SHP77 (cell line): ENCODE data around the gene HDHD5.

Source experiments
- DNase-seq, 2 experiments: peaks; one replicate each; lab custom pipeline; 2025; lab: John Stamatoyannopoulos, UW

Gene HDHD5

DNA sequence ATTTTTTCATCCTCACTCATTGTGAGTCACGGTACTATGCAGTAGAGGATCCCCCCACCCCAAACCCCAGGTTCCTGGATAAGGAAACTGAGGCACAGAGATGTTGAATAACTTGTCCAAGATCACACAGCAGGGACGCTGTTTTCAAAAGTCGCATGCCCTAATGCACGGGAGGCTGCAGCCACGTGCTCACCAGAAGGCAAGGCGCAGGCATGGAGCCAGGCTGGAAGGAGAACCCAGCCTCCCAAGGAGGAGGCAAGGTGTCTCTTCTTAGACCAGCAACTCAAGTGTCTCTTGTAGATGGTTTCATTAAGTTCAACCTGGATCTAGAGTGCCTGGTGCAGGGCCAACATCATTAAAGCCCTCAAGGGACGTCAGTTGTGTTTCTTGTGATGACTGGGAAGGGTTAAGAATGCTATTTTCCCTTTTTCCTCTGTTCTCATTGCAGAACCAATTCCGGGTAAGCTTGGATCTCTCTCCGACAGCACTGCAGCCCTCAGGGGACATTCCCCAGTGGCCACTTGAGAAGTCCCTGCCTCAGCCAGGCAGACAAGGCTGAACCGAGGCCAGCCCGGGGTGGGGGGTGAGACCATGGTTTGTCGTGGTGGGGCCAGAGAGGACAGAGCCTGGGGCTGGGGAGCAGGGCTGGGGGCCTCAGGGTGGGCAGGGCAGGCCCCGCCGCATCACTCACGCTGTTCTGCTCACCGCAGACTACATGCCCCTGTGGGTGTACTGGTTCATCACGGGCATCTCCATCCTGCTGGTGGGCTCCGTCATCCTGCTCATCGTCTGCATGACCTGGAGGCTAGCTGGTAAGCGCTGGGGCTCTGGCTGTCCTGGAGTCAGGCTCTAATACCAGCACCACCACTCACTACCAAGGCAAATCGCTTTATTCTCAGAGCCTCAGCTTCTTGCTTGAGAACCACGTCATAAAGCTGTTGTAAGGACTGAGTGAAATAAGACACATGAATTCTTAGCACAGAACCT lies 53.6 kb downstream of the HDHD5 start:
- no peak for DNase-seq

DNA sequence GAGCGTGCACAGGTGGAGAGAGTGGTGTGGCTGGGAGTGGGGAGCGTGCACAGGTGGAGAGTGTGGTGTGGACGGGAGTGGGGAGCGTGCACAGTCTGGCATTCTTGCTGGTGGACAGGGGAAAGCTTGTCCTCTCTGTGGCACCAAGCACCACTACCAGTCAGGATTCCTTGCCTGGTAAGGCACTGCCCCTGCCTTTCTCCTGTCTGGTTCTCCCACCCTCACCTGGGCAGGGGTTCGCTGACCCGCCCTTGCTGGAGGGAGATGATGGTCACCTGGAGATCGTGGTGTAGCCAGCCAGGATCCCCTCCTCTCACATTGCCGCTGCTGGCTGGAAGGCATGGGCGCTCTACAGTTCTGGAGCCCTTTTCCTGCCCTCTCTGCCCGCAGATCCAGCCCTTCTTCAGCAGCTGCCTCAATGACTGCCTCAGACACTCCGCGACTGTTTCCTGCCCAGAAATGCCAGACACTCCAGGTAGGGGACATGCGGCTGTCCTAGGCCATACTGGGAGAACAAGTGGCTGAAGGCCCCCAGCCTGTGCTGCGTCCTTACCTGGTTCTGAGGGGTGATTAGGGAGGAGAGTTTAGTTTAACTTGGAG lies 54.6 kb downstream of the HDHD5 start:
- no peak for DNase-seq

GRCh38 chr22:17103351-17103750 lies 55.7 kb downstream of the HDHD5 start:
- no peak for DNase-seq

DNA sequence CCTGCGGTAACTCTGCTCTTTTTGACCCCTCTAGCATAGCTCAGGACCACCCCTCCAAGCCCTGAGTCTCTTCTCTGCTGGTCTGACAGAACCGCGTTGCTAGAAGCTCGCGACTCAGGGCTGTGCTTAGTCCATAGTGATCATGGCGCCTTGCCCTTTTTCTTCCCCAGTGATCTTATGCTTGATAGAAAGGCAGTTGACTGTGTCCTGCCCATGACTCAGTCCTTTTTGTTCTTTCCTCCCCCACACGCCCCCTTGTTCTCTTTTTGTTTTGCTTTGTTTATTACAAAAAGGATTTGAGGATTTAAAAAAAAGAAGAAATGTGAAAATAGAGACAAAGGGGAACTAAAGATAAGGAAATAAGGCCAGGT lies 56.8 kb downstream of the HDHD5 start:
- DNase-seq = no peak

- DNase-seq = no peak
Measured at GRCh38 chr22:17101475-17102296, 57.4 kb downstream of the HDHD5 start.

DNA sequence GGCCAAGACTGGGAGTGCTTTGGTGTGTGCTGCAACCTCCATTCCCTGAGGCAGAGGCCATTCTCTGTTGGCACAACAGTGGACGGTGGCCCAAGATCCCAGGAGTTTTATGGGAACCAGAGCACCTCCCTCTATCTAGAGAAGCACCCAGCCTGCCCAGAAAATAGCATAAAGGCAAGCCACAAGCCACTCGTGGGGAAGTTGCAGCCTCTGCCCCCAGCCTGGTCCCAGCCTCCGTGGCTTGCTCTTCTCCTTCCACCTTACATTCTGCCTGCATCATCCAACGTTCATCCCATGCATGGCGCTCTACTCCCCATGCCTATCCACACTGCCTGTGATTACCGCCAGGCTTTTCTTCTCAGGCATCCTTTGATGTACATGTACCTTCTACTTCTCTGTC lies 58.5 kb downstream of the HDHD5 start:
- no peak for DNase-seq

DNA sequence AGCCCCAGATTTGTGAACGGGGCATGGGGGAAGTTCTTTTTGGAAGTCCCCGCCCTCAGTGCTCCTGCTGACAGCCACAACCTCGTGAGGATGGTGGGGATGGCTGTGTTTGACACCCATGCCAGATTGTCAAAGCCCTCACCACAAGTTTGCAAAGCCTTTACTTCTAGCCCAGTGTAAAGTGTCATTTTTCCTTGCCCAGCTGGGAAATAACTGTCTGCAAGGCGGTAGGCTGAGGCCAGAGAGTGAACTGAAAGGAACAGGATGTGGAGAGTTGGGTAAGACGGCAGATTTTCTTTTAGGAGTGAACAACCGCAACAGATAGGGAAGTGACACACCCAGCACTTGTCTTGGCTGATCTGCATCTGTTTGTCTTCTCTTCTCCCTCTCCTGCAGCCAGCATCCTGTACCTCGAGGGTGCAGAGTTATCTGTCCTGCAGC lies 60.7 kb downstream of the HDHD5 start:
- DNase-seq = no peak

DNA sequence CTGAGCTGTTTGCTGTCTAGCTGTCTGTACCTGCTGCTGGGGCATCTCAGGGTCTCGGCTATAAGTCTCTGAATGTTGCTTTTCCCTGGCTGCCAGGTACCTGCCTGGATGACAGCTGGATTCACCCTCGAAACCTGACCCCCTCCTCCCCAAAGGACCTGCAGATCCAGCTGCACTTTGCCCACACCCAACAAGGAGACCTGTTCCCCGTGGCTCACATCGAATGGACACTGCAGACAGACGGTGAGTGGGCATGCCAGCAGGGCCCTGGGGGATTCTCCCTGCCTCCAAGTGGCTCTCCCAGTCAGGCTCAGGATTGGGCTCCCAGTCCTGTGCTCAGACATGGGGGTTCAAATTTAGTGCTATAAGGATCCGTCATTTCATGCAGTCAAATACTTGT lies 61.4 kb downstream of the HDHD5 start:
- no peak for DNase-seq

DNA sequence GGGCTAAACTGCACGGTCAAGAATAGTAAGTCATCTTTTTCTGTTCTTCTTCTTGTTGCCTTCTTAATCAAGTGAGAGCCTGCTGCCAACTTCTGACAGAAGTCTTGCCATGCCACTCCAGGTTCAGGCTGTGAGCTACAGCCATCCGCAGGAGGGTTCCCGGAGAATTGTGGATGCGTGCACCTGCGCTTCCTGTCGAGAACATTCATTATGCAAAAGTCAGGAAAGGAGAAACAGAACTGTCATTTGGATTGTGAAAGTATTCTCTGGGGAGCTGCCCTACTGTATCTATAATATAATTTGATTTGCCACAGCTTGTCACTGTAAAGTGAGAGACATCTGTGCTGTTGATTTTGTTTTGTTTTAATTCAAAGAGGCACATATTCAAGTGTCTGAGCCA lies 62.0 kb downstream of the HDHD5 start:
- DNase-seq = no peak

DNA sequence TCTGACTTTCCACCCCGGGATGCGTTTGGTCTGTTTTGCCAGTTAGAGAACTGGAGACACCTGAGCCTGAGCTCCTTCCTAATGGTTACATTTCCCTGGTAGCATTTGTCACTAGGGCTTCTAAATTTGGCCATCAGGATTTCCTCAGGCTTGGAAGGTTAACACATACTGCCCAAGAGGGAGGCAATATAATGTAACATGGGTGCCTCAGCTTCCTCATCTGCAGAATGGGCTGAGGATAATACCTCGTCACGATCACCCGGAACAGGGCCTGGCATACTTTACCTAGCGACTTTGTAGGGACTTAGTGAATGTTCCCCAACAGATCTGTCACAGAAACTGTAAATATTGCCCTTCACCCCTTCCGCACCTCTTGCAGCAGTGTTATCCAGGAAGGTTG lies 63.0 kb downstream of the HDHD5 start:
- no peak for DNase-seq

DNA sequence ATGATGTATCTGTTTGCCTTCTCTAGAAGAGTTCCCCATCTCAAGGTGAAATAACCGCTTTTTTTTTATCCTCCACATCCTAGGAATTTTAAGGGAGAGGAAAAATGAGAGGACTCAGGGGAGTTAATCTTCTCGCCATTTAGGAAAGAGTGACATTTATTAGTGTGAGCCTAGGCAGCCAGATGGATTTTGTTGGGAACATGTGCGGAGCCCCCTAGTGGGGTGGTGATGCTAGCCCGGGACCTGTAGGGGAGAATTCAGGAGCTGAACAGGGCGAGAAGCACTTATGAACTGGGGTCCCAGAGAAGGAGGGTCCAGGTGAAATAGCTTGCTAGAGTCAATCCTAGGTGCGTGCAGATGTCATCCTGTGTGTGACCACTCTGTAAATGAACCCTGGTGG lies 63.5 kb downstream of the HDHD5 start:
- DNase-seq = no peak

DNA sequence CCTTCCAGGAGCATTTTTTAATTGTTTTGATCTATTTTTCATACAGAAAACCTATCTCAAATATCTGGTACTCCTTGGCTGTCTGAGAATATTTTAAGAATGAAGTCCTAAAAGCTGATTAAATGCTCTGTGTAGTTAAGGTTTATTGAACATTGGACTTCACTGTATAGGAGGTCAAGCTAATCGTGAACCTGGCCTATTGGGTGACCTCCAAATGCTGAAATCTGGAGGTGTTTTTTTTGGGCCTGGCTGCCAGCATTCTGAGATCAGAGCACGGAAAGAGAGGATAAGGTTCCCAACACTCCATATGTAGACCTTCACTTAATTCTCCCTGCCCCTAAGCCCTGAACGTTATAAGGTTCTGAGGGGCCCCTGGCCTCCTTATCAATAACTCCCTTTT lies 66.0 kb downstream of the HDHD5 start:
- no peak for DNase-seq

- no peak for DNase-seq
Measured at GRCh38 chr22:17091851-17092250, 67.2 kb downstream of the HDHD5 start.

DNA sequence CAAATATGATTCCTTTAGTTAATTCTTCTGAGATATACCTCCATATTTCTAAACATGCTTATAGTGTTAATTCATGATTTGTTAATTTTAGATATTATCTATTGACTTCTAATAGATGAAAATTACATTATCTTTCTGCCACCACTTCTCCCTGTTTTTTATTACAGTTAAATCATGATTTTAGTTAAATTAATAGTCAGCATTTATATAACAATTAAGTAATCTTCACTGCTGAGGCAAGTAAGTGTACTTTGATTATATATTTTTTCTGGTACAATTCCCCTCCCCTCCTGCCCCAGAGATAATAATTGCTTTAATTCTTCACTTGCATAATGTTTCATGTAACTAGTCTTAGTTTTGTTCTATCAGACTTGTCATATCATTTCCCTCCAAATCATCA lies 68.5 kb downstream of the HDHD5 start:
- no peak for DNase-seq
